COLO668 (cell line): ENCODE data around the gene PCDH9.
"Not testable (repeated sequence)": the region's sequence is repeated elsewhere in the genome, so short reads cannot be mapped to it uniquely, and the experiment has no call there.

Experiments
- DNase-seq: peaks from one replicate; lab custom pipeline; 2025; ENCODE audit not compliant: unreplicated experiment; lab: John Stamatoyannopoulos, UW

PCDH9 gene

DNA sequence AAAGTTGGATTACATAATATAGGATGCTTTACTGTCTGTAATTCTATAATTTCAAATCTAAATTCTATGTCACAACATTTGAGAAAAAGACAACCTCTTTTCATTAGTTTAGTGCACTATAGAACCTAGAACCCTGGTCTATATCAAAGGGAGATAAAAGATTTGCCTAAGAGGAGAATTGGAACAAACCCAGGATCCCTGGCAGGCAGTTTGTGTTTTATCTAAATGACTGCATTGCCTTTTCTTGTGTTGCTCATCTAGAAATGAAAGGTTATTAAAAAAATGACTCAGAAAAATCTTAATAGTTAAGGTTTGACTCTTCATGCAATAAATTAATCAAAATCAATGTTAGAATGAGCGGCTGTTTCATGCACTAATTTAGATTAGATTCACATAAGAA is 96.7 kb downstream of the PCDH9 start:
- no peak for DNase-seq

DNA sequence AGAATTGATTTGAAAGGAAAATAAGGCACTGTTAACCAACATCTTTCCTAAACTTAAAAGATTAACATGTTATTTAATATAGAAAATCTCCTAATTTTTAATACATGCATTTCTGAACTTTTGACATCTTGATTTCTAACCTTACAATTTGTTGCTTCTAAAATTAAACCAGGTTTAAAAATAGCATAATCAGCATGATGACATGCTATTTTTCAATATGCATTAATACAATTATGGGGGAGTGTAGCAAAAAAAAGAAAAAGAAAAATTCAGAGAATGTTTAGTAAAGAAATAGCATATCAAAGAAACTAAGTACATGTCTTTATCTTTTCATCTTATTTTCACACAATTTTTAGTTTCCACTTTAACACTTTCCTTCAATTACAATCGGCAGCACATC is 98.7 kb downstream of the PCDH9 start:
- DNase-seq: no peak

DNA sequence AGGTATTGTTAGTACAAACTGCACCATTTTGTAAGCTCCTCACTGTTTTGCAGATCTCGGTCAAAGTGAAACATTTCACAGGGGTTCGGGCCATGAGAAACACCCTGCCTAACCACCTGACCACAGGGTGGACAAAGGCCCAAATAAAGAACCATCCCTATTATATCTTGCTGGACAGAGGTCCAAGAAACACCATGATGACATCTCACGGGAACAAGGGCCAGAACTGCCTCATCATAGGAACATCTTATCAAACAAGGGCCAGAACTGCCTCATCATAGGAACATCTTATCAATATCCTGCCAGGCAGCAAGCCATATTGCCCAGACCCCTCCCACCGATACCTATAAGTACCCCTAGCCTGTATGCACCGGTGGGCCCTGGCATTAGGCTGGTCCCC is 99.7 kb downstream of the PCDH9 start:
- DNase-seq: no peak

DNA sequence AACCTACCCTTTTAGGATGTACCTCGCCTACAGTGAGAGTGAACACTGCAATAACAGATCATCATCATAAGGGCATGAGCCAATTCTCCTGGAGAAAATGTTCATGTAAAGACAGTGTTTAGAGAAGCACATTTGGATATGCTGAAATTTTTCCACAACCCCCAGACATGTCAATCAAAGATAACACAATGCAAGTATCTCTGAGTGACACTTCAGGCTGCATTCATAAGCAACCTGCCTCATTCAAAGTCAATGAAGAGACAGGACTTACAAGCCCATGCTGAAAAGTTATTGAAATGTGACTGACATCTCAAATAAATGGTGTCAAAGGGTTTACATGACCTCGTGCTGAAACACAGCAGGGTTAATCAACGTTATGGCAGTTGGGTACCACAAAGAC is 102.0 kb downstream of the PCDH9 start:
- no peak for DNase-seq

DNA sequence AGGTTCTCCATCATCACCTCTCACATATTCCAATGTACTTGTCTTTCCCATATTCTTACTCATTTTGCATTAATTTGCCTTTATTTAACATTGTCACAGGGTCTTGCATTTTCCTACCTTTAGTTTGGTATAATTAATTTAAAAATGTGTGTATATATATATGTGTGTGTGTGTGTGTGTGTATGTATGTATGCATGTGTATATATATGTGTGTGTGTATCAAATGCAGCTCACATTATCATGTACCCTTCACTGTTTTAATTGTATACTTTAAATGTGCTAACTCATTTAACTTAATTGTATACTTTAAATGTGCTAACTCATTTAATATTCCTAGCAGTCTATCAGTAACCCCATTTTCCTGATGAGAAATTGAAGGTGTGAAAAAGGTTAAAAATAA is 104.5 kb downstream of the PCDH9 start:
- DNase-seq: no peak

DNA sequence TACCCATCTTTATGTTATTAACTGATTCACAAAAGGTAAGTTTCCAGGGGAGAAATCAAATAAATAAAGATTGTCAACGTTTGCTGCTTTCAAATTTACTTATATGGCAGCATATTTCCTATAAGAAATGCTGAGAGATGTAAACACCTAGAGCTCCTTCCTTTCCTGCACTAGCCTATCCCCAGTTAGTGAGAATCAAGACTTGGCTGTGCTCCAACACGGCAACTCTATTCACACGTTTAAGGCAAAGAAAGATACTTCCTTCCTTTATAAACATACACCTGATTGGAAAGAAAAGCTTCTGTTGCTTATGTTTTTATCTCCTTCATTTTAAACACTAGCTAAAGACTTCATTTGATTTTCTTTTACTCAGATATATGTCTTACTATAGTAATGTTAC is 107.0 kb downstream of the PCDH9 start:
- DNase-seq: no peak

DNA sequence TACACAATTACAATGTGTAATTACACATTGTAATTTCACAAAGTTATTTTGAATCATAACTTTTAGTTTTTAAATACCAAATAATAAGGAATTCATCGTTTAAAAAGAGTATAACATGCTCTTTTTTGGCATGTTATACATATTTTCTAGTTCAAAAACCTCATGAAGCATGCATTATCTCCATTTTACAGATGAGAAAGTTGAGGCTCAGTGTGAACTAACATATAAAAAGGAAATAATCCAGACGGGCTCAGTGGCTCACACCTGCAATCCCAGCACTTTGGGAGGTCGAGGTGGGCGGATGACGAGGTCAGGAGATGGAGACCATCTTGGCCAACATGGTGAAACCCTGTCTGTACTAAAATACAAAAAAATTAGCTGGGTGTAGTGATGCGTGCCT is 107.9 kb downstream of the PCDH9 start:
- DNase-seq: no peak

DNA sequence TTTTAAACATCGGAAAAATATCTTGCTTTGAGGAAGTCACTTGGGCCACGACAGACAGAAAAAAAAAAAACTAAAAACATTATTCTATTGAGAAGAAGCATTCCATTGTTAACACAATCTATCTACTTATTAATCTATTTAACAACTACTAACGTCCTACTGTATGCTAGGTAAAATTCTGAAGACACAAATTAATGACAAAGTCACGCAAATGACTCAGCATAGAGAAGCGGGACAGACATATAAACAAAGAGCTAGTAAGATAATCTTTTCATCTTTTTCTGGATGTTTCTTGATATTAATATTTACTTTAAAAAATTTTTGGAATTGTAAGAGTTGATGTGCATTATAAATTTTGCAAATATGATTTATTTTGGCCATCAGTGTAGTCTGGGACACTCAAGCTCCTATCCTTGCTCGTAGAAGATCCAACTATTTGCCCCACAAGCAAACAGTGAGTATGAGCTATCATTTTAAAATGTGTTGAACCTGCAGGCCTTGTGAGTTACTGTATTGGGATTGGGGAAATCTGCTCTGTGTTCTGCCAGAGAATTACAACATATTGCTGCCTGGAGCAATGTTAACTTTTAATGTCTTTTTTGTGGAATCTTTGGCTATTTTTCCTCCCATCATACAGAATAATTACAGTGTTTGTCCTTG is 109.1 kb downstream of the PCDH9 start:
- no peak for DNase-seq

DNA sequence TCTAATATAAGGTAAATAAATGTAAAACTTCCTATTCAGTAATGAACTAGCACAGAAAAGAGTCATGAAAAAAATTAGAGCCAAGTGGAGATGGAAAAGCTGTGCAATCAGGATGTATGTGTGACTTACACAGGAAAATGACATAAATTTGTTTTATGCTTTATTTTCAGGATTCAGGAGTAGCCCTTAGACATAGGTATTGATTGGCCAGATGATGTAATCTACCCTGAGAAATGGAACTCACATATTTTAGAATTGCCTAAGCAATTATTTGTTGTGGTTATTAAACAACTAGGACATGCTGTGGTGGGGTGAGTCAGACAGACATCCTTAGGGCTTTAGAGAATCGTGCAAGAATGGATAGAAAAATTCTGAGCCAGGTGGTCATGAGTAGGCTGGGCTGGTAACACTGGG is 110.6 kb downstream of the PCDH9 start:
- no peak for DNase-seq

DNA sequence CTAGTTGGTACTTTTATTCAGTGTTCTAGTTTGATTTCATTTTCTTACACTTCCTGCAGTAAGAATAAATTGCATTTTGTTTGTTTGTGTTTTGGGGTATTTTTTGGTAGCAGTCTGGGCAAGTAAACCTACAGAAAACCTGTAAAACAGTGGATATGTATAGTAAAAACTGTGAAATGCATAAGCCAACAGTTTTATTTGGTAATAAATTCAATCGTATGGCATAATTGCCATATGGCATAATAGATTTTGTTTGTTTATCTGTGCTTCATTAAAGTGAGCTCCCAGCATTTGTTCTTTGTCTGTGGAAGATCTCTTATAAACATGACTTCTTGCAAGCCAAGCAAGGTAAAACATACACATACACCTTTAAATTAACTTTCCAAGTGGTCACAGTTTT is 111.9 kb downstream of the PCDH9 start:
- no peak for DNase-seq

DNA sequence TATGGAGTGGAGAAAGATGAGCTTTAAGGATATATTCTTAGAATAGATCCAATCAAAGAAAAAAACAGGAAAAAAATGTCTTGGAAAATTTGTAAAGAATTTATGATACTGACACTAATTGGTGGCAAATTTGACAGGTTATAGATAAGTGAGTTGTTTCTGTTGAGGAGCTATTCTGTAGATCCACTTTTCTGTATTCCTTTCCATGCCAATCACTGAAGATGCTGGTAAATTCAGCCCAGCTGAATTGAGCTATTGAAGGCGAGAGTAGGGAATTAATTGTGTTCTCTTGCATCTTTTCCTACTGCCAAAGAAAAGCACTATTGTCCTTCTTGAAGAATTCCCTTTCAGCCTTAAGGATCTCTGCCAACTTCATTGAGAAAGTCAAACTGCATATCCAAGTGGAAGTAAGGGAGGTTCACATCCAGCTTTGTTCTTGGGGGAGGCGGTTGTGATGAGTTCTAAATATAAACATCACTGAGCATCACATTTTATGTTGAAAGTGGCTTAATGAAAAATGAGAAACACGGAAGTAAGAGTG is 113.1 kb downstream of the PCDH9 start:
- no peak for DNase-seq

DNA sequence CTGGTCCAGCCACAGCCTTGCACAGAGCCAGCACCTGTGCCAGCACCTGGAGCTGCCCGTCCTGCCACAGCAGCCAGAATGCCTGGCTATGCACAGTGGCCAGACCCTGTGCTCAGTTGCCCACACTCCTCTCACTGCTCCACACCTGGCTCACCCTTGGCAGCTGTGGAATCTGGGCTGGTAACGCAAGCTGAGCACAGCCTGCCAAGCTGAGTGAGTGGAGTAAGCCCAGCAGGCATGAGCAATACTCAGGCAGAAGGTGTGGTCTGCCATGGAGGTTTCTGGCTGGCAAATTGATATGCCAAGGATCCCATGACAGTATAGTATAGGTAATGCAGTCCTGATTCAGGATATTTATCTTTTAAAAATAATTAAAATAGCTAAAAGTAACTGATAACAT is 122.2 kb downstream of the PCDH9 start:
- DNase-seq: no peak

DNA sequence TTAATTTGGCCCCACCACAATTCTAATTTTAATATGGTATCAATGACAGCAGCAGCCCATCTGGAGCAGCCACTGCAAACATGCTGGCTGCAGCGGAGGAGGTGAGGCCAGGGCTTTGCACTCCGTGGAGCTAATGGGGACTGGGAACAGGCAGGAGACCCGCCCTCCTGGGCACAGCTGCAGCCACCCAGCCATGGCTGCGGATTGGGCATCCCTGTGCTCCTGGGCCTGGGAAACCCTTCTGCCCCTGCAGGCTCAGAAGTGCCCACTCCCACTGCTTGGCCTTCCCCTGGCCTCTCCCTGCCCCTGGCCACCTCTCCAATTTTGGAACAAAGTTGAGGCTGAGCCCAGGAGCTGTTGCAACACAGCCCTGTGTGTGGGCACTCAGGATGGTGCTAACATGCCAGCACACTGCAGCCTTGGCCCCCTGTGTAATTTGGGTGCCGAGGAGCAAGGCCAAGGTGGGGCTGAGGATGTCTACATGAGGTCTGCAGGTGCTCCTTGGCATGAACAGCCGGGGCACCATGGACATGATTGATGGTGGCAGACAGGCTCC is 123.6 kb downstream of the PCDH9 start:
- no peak for DNase-seq

DNA sequence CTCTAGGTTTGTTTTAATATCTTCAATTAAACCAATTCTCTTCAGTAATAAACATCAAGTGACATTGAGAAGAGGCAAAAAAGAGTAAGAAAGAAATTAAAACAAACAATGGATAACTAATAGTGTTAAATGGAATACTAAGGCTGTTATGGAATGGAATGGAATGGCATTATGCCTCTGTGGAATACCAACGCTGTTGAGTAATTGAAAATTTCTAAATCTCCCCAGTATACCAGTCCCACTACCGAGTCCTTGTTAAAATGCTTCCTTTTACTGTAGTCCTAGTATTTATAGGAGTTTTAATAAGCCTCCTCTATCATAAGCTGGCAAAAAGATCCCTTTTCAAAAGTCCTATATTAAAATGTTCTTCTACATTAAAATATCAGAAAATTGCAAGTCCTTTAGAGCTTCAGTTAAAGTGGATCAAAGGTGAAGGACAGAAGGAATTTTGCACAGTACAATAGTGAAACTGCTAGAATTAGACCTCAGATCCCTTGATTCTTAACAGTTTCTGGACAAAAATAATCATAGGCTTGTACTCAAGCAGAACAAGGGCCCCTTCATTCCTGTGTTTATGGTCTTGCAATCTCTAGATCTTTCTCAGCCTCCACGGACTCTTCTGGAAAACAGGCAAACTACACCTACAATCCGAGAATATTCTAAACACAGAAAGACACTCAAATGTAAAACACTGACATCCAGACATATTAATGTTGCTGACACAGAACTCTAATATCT is 128.2 kb downstream of the PCDH9 start:
- DNase-seq: no peak

DNA sequence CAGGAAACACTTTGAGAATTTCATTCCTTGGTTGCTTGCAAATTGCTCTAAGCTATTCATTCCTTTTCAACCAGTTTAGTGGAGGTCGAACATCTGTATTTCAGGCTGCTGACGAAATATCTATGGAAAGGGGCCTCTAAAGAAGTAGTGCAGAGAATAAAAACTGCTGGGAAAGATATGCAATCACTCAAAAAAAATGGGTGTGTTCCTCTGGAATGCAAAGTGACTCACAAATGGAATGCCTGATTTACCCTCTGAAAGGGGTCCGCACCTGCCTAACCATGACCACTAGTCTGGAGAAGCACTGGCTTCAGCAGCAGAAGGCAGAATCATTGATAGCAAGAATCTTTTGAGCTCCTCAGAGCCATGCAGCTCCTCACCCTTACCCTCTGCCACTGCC is 129.4 kb downstream of the PCDH9 start:
- DNase-seq: no peak

DNA sequence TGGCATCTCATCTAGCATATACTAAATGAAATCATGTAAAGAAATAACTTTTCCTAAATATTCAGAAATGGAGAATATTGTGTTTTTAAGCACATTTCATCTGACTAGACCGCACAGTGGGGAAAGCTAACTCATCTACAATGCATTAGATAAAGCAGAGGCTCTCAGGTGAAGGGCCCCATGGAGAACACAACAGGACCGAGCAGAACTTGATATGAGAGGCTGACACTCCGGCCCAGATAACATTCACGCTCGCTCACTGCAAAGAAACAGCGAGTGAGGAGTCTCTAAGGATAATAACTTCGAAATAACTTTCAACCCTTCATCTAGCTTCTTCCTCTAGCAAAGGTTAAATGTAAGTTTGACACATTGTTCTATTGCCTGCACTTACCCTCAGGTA is 130.6 kb downstream of the PCDH9 start:
- no peak for DNase-seq

DNA sequence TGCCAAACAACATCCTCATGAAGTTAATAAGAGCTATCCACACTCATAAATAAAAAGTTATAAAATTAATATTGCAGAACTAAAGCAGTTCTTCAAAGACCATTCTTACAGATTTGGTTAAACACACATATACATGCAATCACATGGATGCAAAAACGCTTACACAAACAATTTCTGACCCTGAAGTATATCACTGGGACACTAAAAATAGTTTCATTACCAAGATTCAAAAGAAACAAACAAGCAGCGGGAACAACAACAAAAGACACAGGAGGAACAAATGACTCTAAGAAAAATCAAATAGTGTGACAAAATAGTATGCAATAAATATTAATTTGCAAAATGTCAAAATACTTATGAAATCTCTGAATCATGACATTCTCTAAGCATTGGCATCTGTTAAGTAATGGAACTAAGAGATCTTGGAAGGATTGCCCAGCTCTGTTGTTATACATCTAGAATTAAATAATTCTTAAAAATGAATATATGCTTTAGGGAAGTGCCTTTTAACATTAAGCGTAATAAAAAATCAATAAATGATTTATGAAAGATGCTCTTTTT is 132.2 kb downstream of the PCDH9 start:
- DNase-seq: no peak

DNA sequence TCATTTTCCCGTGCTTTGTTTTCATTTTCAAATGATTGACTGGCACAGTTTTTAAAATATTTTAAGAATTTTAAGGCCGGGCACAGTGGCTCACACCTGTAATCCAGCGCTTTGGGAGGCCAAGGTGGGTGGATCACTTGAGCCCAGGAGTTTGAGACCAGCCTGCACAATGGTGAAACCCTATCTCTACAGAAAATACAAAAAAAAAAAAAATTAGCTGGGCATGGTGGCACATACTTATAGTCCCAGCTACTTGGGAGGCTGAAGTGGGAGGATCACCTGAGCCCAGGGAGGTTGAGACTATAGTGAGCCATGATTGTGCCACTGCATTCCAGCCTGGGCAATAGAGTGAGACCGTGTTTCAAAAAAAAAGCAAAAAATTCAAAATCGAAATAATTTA is 133.2 kb downstream of the PCDH9 start:
- not testable (repeated sequence) for DNase-seq

DNA sequence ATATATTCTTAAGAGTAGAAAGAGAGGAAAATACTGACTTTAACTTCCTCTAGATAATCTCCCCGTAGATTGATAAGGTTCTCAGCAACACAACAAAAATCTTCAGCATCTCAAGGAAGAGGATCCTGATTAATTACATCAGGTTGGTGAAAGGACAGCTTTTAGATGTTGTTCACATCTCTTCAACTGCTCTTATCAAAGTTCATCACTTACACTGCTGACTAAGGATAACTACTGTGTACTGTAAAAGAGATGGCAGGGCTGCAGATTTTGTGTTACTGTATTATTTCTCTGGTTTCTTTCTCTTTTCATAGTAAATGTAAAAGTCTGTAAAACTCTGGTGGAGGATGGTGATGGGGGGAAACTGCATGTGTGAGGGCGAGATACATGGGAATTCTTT is 133.7 kb downstream of the PCDH9 start:
- DNase-seq: no peak

DNA sequence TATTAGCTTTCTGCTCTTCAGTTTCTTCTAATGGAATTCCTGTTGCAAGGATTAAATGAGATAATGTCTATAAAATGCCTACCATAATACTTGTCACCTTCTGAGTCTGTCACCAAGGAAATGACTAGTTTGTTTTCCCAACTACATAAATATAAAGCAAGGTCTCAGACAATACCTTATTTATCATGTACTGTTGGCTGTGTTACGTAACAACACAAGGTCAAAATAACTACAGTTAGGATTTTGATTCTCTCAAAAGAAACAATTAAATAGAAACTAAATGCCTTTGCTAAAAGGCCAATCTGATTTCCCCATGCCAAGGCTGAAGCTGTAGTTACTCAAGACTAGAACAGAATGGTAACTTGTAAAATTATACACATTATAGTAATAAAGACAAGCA is 134.5 kb downstream of the PCDH9 start:
- no peak for DNase-seq

DNA sequence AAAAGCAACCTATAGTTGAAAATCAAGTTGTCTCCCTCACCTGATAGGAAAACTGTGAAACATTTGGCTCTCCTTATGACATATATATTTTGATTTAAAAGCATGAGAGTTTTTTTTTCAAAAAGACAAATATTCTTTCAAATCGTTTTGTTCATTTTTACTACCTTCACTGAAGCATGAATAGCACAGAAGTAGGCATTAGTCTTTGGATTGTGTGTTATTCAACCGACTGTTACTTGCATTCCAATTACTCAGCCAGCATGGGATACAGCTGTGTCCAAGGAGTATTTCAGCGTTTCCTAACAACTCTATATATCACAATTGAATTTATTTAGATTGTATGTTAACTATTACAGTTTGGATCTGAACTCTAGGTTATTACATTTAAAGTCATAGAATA is 135.2 kb downstream of the PCDH9 start:
- no peak for DNase-seq

DNA sequence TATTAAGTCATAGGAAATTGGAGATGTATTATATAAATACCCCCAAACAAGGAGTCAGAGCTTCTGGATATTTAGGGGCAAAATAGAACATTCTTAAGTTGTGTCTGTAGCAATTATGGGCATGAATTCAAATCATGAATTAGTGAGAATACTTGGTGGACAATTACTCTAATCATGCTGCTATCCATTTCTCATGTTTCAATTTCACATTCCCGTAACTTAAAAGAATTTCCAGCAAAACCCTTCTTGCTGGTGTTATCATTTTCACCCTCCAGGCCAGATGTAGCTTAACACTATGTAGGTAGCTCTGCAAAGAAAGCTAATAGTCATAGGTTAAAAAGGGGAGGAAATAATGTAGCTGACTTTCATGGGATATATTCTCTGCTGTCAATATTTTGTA is 136.1 kb downstream of the PCDH9 start:
- DNase-seq: no peak
